DOHH2 (cell line): ENCODE results near the gene SOCS2.

Experiments
- EZH2phosphoT487 ChIP-seq: fragments of 200-600 bp; sonication (generic); IDR thresholded peaks from 2 replicates; pipeline ENCODE4 v1.6.1; 2017; ENCODE audit warnings: borderline replicate concordance, mild to moderate bottlenecking, antibody characterized with exemption, low read length, moderate library complexity, mixed read lengths
- TF ChIP-seq, protein P1 (sequence below): fragments of 200-600 bp; sonication (generic); IDR thresholded peaks from one replicate; pipeline ENCODE4 v1.5.1; 2014; ENCODE audit warnings: antibody characterized with exemption, mild to moderate bottlenecking, low read depth, low read length; ENCODE audit not compliant: poor library complexity, severe bottlenecking

DNA sequence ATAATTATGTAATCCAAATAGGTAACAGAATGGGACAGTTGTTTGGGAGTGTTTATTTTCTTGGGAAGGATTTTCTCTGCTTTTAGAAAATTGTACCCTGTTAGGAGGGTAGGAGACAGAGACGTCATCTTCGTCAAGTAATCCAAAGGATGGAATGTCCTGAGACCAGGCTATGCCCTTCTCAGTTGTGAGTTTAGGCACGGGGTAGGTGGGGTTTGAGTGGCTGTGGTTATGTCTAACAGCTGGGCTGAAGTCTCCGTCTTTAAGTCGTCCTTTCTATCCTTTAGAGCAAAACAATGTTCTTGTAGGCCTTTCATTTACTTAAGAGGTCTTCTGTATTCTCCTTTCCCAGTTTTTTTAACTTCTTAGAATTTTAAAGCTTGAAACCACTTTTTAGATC lies 5.7 kb downstream of the SOCS2 start:
- TF ChIP-seq, protein P1, sequence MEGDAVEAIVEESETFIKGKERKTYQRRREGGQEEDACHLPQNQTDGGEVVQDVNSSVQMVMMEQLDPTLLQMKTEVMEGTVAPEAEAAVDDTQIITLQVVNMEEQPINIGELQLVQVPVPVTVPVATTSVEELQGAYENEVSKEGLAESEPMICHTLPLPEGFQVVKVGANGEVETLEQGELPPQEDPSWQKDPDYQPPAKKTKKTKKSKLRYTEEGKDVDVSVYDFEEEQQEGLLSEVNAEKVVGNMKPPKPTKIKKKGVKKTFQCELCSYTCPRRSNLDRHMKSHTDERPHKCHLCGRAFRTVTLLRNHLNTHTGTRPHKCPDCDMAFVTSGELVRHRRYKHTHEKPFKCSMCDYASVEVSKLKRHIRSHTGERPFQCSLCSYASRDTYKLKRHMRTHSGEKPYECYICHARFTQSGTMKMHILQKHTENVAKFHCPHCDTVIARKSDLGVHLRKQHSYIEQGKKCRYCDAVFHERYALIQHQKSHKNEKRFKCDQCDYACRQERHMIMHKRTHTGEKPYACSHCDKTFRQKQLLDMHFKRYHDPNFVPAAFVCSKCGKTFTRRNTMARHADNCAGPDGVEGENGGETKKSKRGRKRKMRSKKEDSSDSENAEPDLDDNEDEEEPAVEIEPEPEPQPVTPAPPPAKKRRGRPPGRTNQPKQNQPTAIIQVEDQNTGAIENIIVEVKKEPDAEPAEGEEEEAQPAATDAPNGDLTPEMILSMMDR, result no peak
- TF ChIP-seq EZH2phosphoT487, result no peak
